ENCODE measurements around the gene CHI3L1.

CHI3L1 gene

GRCh38 chr1:203206129-203206687, 19.7 kb upstream of the CHI3L1 start:
- DNase-seq (ENCODE audit: low read depth in 4 of 4, low spot score in 1 of 4): no peak

- DNase-seq (ENCODE audit: low read depth in 4 of 4, low spot score in 1 of 4): no peak
Observed at GRCh38 chr1:203204756-203205155, 18.3 kb upstream of the CHI3L1 start.

- no peak for DNase-seq (ENCODE audit: low read depth in 4 of 4, low spot score in 1 of 4)
Observed at GRCh38 chr1:203202431-203203245, 16.1 kb upstream of the CHI3L1 start.

GRCh38 chr1:203201516-203202205, 15.2 kb upstream of the CHI3L1 start:
- DNase-seq (ENCODE audit: low read depth in 4 of 4, low spot score in 1 of 4): no peak

GRCh38 chr1:203200916-203201315, 14.4 kb upstream of the CHI3L1 start:
- no peak for DNase-seq (ENCODE audit: low read depth in 4 of 4, low spot score in 1 of 4)

GRCh38 chr1:203199816-203200571, 13.5 kb upstream of the CHI3L1 start:
- DNase-seq (ENCODE audit: low read depth in 4 of 4, low spot score in 1 of 4): no peak

GRCh38 chr1:203199481-203199815, 12.9 kb upstream of the CHI3L1 start:
- DNase-seq (ENCODE audit: low read depth in 4 of 4, low spot score in 1 of 4): no peak

- DNase-seq (ENCODE audit: low read depth in 4 of 4, low spot score in 1 of 4): no peak
Observed at GRCh38 chr1:203199002-203199401, 12.5 kb upstream of the CHI3L1 start.

- DNase-seq (ENCODE audit: low read depth in 4 of 4, low spot score in 1 of 4): no peak
Observed at GRCh38 chr1:203197625-203198024, 11.1 kb upstream of the CHI3L1 start.

- DNase-seq (ENCODE audit: low read depth in 4 of 4, low spot score in 1 of 4): no peak
Observed at GRCh38 chr1:203196371-203196770, 9.9 kb upstream of the CHI3L1 start.

GRCh38 chr1:203190949-203191348, 4.4 kb upstream of the CHI3L1 start:
- DNase-seq (ENCODE audit: low read depth in 4 of 4, low spot score in 1 of 4): no peak

GRCh38 chr1:203189951-203190352, 3.4 kb upstream of the CHI3L1 start:
- DNase-seq (ENCODE audit: low read depth in 4 of 4, low spot score in 1 of 4): no peak

GRCh38 chr1:203188686-203189232, 2.3 kb upstream of the CHI3L1 start:
- no peak for DNase-seq (ENCODE audit: low read depth in 4 of 4, low spot score in 1 of 4)

- no peak for DNase-seq (ENCODE audit: low read depth in 4 of 4, low spot score in 1 of 4)
Observed at GRCh38 chr1:203187689-203188264, 1.3 kb upstream of the CHI3L1 start.

- no peak for DNase-seq (ENCODE audit: low read depth in 4 of 4, low spot score in 1 of 4)
Observed at GRCh38 chr1:203187304-203187685, 791 bp upstream of the CHI3L1 start.

GRCh38 chr1:203186091-203186445, 436 bp downstream of the CHI3L1 start:
- no peak for DNase-seq (ENCODE audit: low read depth in 4 of 4, low spot score in 1 of 4)

GRCh38 chr1:203185585-203185984, 919 bp downstream of the CHI3L1 start:
- DNase-seq (ENCODE audit: low read depth in 4 of 4, low spot score in 1 of 4): no peak

- DNase-seq (ENCODE audit: low read depth in 4 of 4, low spot score in 1 of 4): no peak
Observed at GRCh38 chr1:203185061-203185461, 1.4 kb downstream of the CHI3L1 start.

- no peak for DNase-seq (ENCODE audit: low read depth in 4 of 4, low spot score in 1 of 4)
Observed at GRCh38 chr1:203184467-203184866, 2.0 kb downstream of the CHI3L1 start.

GRCh38 chr1:203183828-203184227, 2.7 kb downstream of the CHI3L1 start:
- no peak for DNase-seq (ENCODE audit: low read depth in 4 of 4, low spot score in 1 of 4)

GRCh38 chr1:203182387-203182953, 4.0 kb downstream of the CHI3L1 start:
- DNase-seq (ENCODE audit: low read depth in 4 of 4, low spot score in 1 of 4): no peak

Measured in stimulated activated CD4-positive, alpha-beta T cell treated with anti-CD3 and anti-CD28 coated beads, Interleukin-1b, Interleukin-23, amount 100 ng/mL, for 24 hours (primary cell).